WTC11 (cell line): Measurements from ENCODE around the gene BCL2L1.

ENCODE experiments used
- ATF1 ChIP-seq: sonication (generic); formaldehyde crosslinking; IDR thresholded peaks from 2 replicates; pipeline ENCODE4 v1.8.1; 2023; ENCODE audit warnings: mild to moderate bottlenecking, moderate library complexity, missing genetic modification reagents
- ATF2 ChIP-seq: sonication (generic); formaldehyde crosslinking; IDR thresholded peaks from 2 replicates; pipeline ENCODE4 v1.8.1; 2022; ENCODE audit warnings: low read depth, missing genetic modification reagents, borderline replicate concordance
- ELF4 ChIP-seq: sonication (generic); formaldehyde crosslinking; IDR thresholded peaks from 2 replicates; pipeline ENCODE4 v1.8.1; 2022; ENCODE audit warnings: low read depth, mild to moderate bottlenecking, moderate library complexity, missing genetic modification reagents
- ESRRA ChIP-seq: sonication (generic); formaldehyde crosslinking; IDR thresholded peaks from 2 replicates; pipeline ENCODE4 v1.8.1; 2022; ENCODE audit warnings: mild to moderate bottlenecking, missing genetic modification reagents, borderline replicate concordance
- TEAD1 ChIP-seq: sonication (generic); formaldehyde crosslinking; IDR thresholded peaks from 2 replicates; pipeline ENCODE4 v1.8.0; 2022; ENCODE audit warnings: mild to moderate bottlenecking, missing genetic modification reagents
- USF2 ChIP-seq: sonication (generic); formaldehyde crosslinking; IDR thresholded peaks from 2 replicates; pipeline ENCODE4 v1.8.1; 2023; ENCODE audit warnings: mild to moderate bottlenecking, missing genetic modification reagents, moderate library complexity
- ZNF263 ChIP-seq: sonication (generic); formaldehyde crosslinking; IDR thresholded peaks from 2 replicates; pipeline ENCODE4 v1.8.1; 2022; ENCODE audit warnings: low read depth, mild to moderate bottlenecking, moderate library complexity, missing genetic modification reagents
- TF ChIP-seq, protein P1 (sequence below): sonication (generic); formaldehyde crosslinking; IDR thresholded peaks from 2 replicates; pipeline ENCODE4 v1.8.0; 2022; ENCODE audit warnings: missing genetic modification reagents
- TF ChIP-seq, protein P2 (sequence below): fragments of 200-600 bp; IDR thresholded peaks from 2 replicates; pipeline ENCODE4 v1.8.0; 2022; ENCODE audit warnings: antibody characterized with exemption
- TF ChIP-seq, protein P3 (sequence below): sonication (generic); formaldehyde crosslinking; IDR thresholded peaks from 2 replicates; pipeline ENCODE4 v1.8.0; 2022; ENCODE audit warnings: mild to moderate bottlenecking, missing genetic modification reagents
- TF ChIP-seq, protein P4 (sequence below): sonication (generic); formaldehyde crosslinking; IDR thresholded peaks from 2 replicates; pipeline ENCODE4 v1.8.1; 2023; ENCODE audit warnings: mild to moderate bottlenecking, missing genetic modification reagents, borderline replicate concordance

GRCh38 chr20:31666258-31667042 lies 56.2 kb downstream of the BCL2L1 start:
- TF ChIP-seq USF2 (CRISPR knock-in tag) (no peak), ELF4 (no peak), ZNF263 (no peak), ESRRA (CRISPR knock-in tag) (no peak), ATF2 (CRISPR knock-in tag) (no peak), TEAD1 (CRISPR knock-in tag) (no peak), ATF1 (no peak)
- TF ChIP-seq, protein P1, sequence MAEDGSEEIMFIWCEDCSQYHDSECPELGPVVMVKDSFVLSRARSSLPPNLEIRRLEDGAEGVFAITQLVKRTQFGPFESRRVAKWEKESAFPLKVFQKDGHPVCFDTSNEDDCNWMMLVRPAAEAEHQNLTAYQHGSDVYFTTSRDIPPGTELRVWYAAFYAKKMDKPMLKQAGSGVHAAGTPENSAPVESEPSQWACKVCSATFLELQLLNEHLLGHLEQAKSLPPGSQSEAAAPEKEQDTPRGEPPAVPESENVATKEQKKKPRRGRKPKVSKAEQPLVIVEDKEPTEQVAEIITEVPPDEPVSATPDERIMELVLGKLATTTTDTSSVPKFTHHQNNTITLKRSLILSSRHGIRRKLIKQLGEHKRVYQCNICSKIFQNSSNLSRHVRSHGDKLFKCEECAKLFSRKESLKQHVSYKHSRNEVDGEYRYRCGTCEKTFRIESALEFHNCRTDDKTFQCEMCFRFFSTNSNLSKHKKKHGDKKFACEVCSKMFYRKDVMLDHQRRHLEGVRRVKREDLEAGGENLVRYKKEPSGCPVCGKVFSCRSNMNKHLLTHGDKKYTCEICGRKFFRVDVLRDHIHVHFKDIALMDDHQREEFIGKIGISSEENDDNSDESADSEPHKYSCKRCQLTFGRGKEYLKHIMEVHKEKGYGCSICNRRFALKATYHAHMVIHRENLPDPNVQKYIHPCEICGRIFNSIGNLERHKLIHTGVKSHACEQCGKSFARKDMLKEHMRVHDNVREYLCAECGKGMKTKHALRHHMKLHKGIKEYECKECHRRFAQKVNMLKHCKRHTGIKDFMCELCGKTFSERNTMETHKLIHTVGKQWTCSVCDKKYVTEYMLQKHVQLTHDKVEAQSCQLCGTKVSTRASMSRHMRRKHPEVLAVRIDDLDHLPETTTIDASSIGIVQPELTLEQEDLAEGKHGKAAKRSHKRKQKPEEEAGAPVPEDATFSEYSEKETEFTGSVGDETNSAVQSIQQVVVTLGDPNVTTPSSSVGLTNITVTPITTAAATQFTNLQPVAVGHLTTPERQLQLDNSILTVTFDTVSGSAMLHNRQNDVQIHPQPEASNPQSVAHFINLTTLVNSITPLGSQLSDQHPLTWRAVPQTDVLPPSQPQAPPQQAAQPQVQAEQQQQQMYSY (CRISPR knock-in tag): no peak
- TF ChIP-seq, protein P2, sequence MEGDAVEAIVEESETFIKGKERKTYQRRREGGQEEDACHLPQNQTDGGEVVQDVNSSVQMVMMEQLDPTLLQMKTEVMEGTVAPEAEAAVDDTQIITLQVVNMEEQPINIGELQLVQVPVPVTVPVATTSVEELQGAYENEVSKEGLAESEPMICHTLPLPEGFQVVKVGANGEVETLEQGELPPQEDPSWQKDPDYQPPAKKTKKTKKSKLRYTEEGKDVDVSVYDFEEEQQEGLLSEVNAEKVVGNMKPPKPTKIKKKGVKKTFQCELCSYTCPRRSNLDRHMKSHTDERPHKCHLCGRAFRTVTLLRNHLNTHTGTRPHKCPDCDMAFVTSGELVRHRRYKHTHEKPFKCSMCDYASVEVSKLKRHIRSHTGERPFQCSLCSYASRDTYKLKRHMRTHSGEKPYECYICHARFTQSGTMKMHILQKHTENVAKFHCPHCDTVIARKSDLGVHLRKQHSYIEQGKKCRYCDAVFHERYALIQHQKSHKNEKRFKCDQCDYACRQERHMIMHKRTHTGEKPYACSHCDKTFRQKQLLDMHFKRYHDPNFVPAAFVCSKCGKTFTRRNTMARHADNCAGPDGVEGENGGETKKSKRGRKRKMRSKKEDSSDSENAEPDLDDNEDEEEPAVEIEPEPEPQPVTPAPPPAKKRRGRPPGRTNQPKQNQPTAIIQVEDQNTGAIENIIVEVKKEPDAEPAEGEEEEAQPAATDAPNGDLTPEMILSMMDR: no peak
- TF ChIP-seq, protein P3, sequence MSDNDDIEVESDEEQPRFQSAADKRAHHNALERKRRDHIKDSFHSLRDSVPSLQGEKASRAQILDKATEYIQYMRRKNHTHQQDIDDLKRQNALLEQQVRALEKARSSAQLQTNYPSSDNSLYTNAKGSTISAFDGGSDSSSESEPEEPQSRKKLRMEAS: no peak
- TF ChIP-seq, protein P4, sequence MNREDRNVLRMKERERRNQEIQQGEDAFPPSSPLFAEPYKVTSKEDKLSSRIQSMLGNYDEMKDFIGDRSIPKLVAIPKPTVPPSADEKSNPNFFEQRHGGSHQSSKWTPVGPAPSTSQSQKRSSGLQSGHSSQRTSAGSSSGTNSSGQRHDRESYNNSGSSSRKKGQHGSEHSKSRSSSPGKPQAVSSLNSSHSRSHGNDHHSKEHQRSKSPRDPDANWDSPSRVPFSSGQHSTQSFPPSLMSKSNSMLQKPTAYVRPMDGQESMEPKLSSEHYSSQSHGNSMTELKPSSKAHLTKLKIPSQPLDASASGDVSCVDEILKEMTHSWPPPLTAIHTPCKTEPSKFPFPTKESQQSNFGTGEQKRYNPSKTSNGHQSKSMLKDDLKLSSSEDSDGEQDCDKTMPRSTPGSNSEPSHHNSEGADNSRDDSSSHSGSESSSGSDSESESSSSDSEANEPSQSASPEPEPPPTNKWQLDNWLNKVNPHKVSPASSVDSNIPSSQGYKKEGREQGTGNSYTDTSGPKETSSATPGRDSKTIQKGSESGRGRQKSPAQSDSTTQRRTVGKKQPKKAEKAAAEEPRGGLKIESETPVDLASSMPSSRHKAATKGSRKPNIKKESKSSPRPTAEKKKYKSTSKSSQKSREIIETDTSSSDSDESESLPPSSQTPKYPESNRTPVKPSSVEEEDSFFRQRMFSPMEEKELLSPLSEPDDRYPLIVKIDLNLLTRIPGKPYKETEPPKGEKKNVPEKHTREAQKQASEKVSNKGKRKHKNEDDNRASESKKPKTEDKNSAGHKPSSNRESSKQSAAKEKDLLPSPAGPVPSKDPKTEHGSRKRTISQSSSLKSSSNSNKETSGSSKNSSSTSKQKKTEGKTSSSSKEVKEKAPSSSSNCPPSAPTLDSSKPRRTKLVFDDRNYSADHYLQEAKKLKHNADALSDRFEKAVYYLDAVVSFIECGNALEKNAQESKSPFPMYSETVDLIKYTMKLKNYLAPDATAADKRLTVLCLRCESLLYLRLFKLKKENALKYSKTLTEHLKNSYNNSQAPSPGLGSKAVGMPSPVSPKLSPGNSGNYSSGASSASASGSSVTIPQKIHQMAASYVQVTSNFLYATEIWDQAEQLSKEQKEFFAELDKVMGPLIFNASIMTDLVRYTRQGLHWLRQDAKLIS: no peak
